Stimulated activated CD8-positive, alpha-beta memory T cell treated with anti-CD3 and anti-CD28 coated beads, Interleukin-12 subunit alpha, Interleukin-12 subunit beta, amount 100 ng/mL, for 1 hour (primary cell): ENCODE measurements around the gene HIPK3.

ENCODE experiments used
- DNase-seq: peaks from one replicate; pipeline ENCODE4 v3.0.0-alpha.2; 2020; ENCODE audit warnings: low read depth

HIPK3 gene

DNA sequence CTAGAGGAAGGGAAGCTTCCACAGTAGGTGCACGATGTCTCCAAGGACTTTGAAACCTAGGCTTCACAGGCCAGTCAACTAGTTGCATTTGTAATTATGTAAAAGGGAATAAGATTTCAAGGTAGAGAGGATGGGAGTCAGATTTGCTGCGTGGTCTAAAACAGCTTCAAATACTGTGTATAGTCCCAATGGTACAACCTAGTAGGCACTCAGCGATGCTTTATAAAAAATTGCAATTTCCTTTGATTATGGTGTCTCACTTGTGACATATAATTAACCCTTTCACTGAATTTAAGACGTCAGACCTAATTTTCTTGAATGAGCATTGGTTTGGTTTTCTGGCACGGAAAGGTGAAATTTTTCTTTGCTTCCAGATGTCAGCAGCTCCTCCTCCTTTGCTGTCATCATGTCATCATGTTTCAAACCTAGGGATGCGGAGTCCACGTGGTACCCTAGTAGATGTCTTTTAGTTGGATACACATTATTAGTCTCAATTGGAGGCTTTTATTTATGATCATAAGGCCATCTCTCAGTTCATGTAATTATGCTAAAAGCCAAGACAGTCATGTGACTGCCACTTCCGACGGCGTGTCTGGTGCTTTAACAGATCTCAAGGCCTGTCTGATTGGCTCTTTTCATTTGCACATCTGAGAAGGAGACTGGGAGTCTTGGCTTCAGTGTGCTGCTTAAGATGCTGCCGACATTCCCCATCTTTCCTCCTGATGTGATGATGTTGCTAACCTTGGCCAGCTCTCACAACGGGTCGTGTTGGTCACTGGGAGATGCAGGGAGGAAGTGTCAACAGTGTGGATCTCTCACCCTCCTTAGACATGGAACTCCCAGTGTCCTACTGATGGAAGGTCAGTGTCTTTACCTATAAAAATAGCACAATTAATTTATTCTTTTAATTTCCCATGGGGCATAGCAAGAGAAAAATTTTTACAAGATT, 134.0 kb downstream of the HIPK3 start:
- no peak for DNase-seq

DNA sequence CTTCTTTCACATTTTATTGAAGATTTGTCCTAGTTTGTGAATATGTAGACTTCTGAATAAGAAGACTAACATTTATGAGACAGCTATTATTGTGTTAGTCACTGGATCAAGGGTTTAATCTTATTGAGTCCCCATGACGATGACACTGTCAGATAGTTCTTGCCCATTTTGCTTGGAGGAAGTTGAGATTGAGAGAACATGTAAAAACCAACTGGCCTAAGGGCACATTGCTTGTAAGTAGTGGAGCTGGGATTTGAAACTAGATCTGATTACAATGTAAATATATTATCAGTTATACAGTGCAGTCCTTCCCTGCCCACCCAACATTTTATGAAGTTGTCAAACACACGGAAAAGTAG, 134.7 kb downstream of the HIPK3 start:
- DNase-seq = no peak

DNA sequence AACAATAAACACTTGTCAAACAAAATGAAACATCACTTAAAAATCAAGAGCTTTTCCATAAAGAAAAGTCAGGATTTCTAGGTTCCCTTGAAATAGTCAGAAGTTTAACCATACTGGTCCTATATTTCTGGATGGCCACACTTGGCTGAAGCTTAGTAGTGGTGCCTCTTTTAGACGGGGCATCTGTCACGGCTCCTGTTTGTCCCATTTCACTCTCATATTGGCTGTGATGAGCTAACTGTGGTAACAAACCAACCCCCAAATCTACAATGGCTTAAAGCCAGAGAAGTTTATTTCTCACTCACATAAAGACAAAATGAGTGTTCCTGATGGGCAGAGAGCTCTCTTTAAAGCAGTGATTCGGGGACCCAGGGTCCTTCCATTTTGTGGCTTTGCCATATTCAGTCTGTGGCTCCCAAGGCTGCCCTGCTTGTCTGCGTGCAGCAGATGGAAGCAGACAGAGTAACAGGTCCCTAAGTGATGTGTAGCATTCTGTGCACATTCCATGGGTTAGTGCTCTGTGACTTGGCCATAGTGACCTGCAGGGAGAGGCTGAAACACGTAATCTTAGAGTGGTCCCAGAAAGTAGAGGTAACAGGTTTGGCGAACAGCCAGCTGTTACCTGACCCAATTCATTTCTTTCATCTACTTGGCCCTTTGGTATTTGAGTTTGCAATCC, 137.4 kb downstream of the HIPK3 start:
- DNase-seq = no peak

DNA sequence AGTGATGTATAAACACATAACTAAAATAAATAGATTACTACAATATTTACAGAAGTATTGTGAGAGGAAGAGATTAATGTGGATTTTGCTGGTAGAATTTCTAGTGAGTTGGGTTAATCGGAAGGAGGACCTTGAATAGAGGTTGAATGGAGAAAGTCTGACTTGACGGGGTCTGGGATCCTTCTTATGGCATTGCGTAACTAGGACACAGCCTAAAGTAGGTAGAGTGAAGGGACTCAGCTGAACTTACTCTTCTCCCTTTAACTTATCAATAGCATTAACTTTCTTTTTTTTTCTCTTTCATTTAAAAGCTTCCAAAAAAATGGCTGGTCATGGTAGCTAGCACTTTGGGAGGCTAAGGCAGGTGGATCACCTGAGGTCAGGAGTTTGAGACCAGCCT, 139.2 kb downstream of the HIPK3 start:
- DNase-seq = no peak

DNA sequence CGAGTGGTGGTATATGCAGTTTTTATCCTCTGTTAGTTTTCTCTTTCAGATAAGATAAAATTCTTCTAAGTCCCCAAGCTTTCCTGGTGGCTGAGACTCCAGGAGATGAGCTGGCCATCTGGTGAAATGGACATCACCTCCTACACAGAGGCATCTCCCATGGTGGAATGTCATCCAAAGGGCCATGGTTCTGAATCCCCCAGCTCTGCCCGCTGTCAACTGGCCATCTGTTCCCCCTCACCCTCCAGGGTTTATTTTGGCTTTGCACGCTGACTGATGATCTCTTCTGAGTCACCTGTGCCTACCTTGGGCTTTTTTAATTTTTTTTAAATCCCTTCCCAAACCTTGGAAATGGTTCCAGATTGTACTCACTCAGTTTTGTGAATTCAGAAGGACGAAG, 142.2 kb downstream of the HIPK3 start:
- DNase-seq = no peak

DNA sequence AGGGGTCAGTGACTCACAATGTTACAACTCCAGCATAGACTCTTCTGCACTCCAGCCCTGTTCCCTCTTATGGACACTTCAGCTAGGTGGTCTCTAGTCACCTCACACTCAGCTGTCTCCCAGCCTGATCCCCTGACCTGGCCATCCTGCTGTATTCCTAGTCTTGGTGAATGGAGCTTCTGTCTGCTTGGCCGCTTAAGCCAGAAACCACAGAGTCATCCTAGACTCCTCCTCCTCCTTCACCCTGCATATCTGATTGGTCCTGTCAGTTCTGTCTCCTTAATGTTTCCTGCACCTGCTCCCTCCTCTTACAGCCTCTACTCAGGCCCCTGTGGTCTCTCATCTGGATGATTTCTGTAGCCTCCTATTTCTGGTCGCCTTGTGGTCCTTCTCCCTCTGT, 144.9 kb downstream of the HIPK3 start:
- DNase-seq = no peak

DNA sequence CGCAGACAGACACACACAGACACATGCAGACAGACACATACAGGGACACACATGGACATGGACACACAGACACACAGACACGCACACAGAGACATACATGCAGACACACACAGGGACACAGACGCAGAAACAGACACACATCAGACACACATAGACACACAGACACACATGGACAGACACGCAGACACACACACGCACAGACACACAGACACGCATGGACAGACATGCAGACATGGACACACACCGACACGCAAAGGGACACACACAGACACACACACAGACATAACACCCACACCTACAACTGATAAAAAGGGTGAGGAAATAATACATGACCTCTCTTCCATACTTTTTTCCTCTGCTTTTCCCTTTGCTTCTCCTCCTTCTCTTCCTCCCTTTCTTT, 146.2 kb downstream of the HIPK3 start:
- DNase-seq = no peak

DNA sequence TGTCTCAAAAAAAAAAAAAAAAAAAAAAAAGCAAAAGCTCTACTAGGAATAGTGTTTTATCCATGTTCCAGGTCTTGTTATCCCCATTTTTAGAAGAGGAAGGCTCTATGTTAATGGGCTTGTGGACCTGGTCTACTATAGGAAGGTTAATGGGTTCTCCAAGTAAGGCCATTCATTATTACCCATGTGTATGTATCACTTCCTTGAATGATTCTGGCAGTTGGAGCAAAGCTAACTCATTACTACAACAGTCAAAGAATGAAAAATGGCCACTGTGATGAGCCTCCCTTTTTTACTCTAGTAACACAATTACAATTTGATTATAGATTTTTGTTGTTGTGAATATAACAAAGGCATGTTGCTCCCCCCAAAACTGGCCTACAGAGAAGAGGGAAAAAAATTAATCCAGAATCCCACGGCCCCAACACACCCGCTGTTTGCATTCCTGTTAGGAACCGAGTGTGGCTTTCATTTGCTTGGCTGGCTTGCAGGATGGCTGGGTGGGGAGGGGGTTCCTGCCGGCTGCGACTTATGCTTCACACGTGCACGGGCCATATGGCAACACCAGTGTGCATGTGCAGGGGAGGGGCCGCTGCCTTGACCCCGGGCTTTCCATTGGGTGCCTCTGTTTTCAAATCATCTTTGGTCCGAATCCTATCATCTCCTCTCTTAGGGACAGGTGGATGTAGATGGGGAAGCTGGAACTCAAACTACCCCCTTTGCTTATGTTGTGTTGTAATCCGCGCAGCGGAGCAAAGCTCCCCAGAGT, 148.8 kb downstream of the HIPK3 start:
- DNase-seq = no peak
